DMS153 (cell line): ENCODE data around the gene ADAM23.
"Not testable (repeated sequence)": the region's sequence is repeated elsewhere in the genome, so short reads cannot be mapped to it uniquely, and the experiment has no call there.

Experiments
- DNase-seq: peaks from one replicate; lab custom pipeline; 2025; lab: John Stamatoyannopoulos, UW

Gene ADAM23

DNA sequence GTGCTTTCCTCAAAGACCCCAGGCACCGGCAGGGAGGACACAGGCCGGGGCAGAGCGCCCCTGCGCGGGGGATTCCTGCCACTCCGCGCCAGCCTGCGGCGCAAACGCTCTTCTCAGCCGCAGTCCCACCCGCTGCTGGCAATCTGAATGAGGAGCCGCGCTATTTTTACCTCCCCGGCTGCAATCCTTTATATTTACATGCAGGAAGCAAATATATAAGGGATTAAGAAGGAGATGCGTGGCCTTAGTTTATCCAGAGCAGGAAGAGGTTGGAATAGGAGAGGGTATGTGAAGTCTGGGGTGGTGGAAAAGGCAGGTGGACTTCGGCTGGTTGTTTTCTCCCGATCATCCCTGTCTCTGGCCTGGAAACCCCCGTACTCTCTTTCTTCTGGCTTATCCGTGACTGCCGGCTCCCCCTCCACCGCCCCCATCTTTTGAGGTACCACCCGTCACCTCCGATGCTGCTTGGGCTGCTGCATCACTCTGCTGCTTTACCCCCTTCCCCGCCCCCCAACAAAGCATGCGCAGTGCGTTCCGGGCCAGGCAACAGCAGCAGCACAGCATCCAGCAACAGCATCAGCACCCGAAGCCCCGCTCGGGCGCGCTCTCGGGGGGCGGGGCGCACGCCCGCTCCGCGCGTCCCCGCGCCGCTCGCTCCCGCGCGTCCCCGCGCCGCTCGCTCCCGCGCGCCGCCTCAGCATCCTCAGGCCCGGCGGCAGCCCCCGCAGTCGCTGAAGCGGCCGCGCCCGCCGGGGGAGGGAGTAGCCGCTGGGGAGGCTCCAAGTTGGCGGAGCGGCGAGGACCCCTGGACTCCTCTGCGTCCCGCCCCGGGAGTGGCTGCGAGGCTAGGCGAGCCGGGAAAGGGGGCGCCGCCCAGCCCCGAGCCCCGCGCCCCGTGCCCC, at the start of gene ADAM23:
Gene ADAM23, plus strand, starts transcription at position 700 of the 902 bp plus-strand sequence. CDS start 335 bp downstream, outside the sequence.
- peak; percentile 43 for DNase-seq

DNA sequence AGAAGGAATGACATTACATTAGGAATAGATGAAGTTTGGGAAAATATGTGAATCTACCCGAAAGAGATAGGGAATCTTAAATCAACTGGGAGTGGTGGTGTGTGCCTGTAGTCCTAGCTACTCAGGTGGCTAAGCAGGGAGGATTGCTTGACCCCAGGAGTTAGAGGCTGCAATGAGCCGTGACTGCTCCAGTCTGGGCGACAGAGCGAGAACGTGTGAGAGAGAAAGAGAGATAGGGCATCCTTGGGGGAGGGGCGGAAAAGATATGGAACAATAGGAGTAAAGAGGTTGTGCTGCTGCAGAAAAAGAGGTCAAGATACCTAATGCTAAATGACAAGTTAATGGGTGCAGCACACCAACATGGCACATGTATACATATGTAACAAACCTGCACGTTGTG, 47.1 kb upstream of the ADAM23 start:
- no peak for DNase-seq

GRCh38 chr2:206402956-206403569, 40.3 kb upstream of the ADAM23 start:
- not testable (repeated sequence) for DNase-seq

DNA sequence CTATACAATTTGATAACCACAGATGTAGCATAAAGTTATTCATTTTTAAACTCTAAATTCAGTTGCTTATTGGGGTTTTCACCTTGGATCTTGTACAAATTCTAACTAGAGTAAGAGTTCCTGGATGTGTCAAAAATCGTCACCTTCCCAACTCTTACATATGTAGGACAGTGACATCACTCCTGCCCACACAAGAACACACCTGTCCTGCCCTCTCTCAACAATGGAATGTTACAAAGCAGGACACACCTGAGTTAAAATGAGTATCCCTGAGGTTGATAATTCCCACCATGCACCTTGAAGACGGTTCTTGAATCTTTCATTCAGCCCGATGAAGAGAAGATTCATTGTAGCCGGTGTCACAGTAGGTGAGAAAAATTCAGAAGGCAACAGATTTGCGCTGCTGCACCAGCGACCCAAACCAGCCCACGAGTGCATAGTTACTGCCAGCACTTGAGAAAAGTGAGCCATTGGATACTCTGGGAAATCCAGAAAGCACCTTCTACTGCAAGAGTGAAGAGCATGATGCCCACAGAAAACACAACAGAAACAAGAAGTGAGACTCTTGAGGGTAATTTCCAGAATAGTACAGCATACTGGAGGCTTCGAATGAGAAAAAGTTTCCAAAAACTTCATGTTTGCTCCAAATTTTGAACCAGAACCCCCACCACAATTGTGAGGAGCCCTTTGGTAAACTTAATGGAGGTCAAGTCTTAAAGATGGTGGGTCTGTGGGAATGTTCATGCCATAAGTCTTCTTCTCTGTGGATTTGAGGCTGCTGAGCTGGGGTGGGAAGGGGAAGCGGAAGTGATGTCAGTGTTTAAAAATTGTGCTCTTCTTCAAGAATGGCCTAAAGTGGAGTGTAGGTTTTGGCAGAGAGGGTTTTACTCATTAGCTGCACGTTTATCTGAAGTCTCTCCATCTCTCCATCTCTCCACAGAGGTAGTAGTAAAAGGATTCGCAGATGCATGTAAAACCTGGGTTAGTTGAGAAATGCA, 34.7 kb upstream of the ADAM23 start:
- DNase-seq = no peak

DNA sequence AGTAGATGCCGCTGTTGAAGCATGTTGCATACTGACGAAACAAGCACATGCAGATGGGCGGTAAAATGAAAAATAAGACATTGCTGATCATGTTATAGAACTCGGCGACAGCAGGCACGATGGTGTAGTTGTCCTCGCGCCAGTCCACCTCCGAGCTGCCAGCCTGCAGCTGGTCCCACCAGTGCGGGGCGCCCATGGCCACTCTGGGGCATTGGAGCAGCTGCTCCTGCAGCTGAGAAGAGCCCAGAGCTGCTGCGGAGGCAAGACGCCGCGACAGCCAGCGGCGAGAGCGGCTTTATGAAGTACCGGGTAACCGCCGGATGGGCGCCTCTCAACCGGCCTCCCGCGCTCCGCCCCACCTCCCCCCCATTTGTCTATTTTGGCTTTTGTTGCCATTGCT, 32.6 kb upstream of the ADAM23 start:
- DNase-seq = no peak

DNA sequence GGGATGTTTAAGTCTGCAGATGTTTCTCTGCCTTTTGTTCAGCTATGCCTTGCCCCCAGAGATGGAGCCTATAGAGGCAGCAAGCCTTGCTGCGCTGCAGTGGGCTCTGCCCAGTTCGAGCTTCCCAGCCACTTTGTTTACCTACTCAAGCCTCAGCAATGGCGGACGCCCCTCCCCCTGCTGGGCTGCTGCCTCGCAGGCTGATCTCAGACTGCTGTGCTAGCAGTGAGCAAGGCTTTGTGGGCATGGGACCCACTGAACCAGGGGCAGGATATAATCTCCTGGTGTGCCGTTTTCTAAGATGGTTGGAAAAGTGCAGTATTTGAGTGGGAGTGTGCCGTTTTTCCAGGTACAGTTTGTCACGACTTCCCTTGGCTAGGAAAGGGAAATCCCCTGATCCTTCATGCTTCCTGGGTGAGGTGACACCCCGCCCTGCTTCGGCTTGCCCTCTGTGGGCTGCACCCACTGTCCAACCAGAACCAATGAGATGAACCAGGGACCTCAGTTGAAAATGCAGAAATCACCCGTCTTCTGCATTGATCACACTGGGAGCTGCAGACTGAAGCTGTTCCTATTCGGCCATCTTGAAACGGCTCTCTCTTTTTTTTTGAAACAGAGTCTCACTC, 27.6 kb upstream of the ADAM23 start:
- no peak for DNase-seq

DNA sequence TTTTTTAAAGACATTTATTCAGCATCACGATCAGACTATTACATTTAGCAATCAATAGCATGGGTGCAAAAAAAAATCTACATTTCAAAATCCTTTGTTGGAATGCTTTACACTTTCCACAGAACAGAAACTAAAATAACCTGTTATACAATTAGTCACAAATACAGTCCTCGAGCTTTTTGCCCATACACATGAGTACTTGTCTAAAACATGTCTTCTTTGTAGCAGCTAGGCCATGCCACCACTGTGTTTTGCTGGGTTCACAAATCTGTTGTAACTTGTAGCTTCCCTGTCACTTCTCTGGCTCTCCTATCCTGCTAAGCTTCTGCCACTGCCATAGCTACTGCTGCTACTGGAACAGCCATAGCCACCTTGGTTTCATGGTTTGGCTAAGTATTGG, 24.4 kb upstream of the ADAM23 start:
- no peak for DNase-seq

DNA sequence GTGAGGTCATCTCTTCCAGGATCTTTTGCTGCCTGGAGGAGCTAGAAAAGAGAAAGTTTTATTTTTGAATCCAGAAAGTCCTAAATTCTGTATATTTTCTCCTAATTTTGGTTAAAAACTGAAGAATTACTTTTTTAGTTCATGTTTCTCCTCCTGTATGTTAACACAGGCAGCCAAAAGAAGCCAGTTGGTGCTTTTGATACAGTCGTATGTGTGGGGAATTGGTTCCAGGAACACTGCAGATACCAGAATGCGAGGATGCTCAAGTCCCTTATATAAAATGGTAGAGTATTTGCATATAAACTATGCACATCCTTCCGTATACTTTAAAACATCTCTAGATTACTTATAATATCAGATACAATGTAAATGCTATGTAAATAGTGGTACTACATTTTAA, 22.6 kb upstream of the ADAM23 start:
- no peak for DNase-seq

GRCh38 chr2:206422493-206422892, 20.8 kb upstream of the ADAM23 start:
- DNase-seq = no peak

GRCh38 chr2:206423147-206423546, 20.2 kb upstream of the ADAM23 start:
- DNase-seq = peak; percentile 39

DNA sequence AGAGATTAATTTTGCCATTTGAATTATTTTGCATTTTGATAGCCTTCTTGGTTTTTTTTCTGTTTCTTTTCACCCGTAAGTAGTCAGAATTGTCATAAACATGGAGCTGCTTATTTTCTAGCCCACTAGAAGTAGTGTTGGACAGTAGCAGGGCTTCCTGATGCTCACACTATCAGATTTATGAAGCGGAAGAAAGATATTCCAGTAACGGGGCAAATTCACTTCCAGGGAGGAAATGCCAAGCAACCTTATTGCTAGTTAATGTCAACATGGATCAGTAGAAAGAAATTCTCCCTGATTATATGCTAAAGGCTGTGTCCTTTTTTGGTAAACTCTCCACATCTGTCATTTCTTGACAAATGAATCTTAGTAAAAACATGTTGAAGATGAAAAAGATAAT, 19.2 kb upstream of the ADAM23 start:
- DNase-seq = no peak

DNA sequence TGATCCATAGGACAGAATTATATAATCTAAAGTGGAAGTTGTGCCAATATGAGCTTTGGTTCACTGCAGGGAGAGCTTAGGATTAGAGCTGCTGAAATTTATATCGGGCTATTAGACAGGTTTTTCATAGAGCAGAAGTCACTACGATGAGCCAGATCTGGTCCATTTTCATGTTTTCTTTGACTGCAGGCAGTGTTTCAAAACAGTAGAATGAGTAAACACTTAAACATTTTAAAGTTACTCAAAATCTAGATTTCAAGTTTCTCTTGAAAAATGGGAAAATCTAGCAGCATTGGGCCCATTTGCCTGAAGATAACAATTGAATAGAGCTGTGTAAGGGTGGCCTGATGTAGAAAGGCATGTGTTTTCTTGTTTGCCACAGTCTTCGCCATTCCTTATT, 14.5 kb upstream of the ADAM23 start:
- DNase-seq = no peak

DNA sequence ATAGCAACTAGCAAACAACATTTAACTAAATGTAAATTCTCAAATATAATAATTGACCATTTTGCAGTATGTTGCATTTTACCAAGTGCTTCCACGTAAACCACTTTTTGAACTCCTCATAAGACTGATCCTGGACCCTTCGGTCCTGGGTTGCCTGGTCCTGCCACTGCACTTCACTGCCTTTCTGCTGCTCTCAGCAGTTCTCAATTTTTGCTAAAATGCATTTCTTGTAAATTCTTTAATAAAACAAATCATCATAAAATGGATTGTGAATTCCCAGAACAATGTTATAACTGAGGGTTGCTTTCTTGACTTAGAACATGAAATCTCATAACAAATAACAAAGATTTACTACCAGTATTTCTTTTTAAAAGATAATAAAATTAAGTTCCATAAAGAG, 12.9 kb upstream of the ADAM23 start:
- DNase-seq = no peak

DNA sequence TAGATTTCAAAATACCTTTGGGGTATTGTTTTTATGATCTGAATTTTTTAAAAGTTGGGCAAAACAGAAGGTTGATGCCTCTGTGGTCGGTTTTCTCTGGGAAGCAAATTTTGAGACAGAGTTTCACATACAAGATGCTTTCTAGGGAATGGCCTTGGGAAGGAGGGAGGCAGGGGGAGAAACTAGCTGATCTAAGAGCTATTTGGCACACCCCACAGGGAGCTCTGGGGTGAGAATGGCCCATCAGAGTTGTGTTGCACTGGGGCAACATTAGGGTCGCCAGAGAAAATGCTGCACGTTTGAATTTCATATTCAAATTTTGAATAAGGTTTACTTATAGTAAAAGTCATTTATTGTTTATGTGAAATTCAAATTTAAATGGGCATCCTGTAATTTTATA, 11.9 kb upstream of the ADAM23 start:
- no peak for DNase-seq

GRCh38 chr2:206432193-206433082, 10.9 kb upstream of the ADAM23 start:
- DNase-seq = no peak

- no peak for DNase-seq
Measured at GRCh38 chr2:206433190-206433589, 10.1 kb upstream of the ADAM23 start.

DNA sequence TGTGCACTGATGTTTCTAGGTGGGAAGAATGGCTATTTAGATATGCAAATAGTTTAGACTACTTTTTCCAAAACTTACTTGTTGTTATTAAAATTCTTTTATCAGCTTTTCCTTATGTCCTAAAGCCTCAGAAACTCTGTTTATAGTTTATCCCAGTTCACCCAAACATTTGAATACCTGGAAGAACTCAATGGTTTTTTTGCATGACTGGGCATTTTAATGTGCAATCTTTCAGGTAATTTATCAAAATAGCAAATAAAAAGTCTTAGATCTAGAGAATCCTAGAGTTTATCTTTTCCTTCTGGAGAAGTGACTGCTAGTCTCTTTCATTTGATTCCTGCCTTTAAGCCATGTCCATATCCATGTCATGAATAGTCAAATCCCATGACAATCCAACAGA, 9.6 kb upstream of the ADAM23 start:
- DNase-seq = no peak

DNA sequence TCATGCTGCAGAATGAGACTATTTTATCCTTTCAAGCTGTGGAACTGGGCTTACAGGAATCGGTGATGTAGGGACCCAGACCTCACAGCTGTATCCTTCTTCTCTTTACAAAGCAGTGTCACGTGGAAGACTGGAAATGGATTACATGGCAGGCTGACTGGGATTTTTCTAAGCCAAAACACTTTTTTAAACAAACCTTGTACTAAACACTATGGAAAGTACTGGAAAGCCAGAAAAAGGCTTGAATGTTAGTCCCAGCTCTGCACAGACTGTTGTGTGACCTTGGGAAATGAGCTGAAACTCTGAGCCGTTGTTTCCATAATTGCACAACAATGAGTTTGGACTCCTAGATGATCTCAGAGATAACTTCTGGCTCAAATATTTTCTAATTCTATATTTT, 7.6 kb upstream of the ADAM23 start:
- DNase-seq = no peak

- no peak for DNase-seq
Measured at GRCh38 chr2:206438196-206438724, 5.1 kb upstream of the ADAM23 start.

- DNase-seq = no peak
Measured at GRCh38 chr2:206442474-206442832, 879 bp upstream of the ADAM23 start.
